ENCODE results near the gene HFE. TPM values are rescaled to one million over a fixed set of nuclear protein-coding genes. Genes with fewer than 3 reads are reported as not detected.
A peak's percentile ranks its signal among the peaks of the same experiment; 100 is the strongest.
"Not testable (repeated sequence)": the region's sequence is repeated elsewhere in the genome, so short reads cannot be mapped to it uniquely, and the experiment has no call there.

Gene HFE
- polyA plus RNA-seq, 1 donor from 2014 or later: 7.2 TPM

GRCh38 chr6:26113570-26113969 is 26.3 kb downstream of the HFE start:
- Mint-ChIP-seq H3K9me3 (no peaks in the 10 kb centered on the region), H3K27me3 (no peaks in the 10 kb centered on the region), H3K27ac (no peak overlapping the region), H3K4me3 (no peak overlapping the region), H3K36me3 (no peaks in the 10 kb centered on the region), H3K4me1 (no peaks in the 10 kb centered on the region)

GRCh38 chr6:26115226-26115625 is 28.0 kb downstream of the HFE start:
- no peak overlapping the region for H3K4me3 Mint-ChIP-seq
- H3K4me1 Mint-ChIP-seq: no peaks in the 10 kb centered on the region
- no peaks in the 10 kb centered on the region for H3K36me3 Mint-ChIP-seq
- no peak overlapping the region for H3K27ac Mint-ChIP-seq
- no peaks in the 10 kb centered on the region for H3K27me3 Mint-ChIP-seq
- no peaks in the 10 kb centered on the region for H3K9me3 Mint-ChIP-seq

GRCh38 chr6:26116267-26116666 is 29.0 kb downstream of the HFE start:
- Mint-ChIP-seq H3K36me3 (peaks cover 2% of the 10 kb centered on the region), H3K27ac (no peak overlapping the region), H3K4me3 (no peak overlapping the region), H3K27me3 (no peaks in the 10 kb centered on the region), H3K9me3 (peaks cover 0 to under 1% (median under 1%) of the 10 kb centered on the region in 3 donors), H3K4me1 (peaks cover under 1 to 4% (median 1%) of the 10 kb centered on the region in 3 donors)

GRCh38 chr6:26118999-26119398 is 31.8 kb downstream of the HFE start:
- Mint-ChIP-seq H3K36me3 (peaks cover 4% of the 10 kb centered on the region), H3K4me1 (peaks cover 7 to 13% (median 8%) of the 10 kb centered on the region in 3 donors), H3K9me3 (peaks cover 3 to 4% (median 4%) of the 10 kb centered on the region in 3 donors), H3K27me3 (no peaks in the 10 kb centered on the region), H3K27ac (no peak overlapping the region), H3K4me3 (no peak overlapping the region)

GRCh38 chr6:26120115-26120514 is 32.9 kb downstream of the HFE start:
- H3K4me1 Mint-ChIP-seq: peaks cover 7 to 13% (median 8%) of the 10 kb centered on the region in 3 donors
- H3K9me3 Mint-ChIP-seq, H3K27me3 Mint-ChIP-seq, H3K27ac Mint-ChIP-seq, H3K4me3 Mint-ChIP-seq, H3K36me3 Mint-ChIP-seq: not testable (repeated sequence)

GRCh38 chr6:26120807-26121140 is 33.5 kb downstream of the HFE start:
- H3K4me3 Mint-ChIP-seq: no peak overlapping the region
- H3K4me1 Mint-ChIP-seq: peaks cover 7 to 13% (median 8%) of the 10 kb centered on the region in 3 donors
- H3K36me3 Mint-ChIP-seq: peaks cover 6% of the 10 kb centered on the region
- peaks cover 3 to 4% (median 4%) of the 10 kb centered on the region in 3 donors for H3K9me3 Mint-ChIP-seq
- H3K27me3 Mint-ChIP-seq: no peaks in the 10 kb centered on the region
- H3K27ac Mint-ChIP-seq: peak overlapping the region in 1 of 3 donors; percentile 74

GRCh38 chr6:26121141-26122004 is 34.1 kb downstream of the HFE start:
- peaks cover 3 to 4% (median 4%) of the 10 kb centered on the region in 3 donors for H3K9me3 Mint-ChIP-seq
- peak overlapping the region in 2 of 4 donors; percentile 14 to 80 for H3K4me3 Mint-ChIP-seq
- H3K4me1 Mint-ChIP-seq: peaks cover 7 to 13% (median 8%) of the 10 kb centered on the region in 3 donors
- peaks cover 6% of the 10 kb centered on the region for H3K36me3 Mint-ChIP-seq
- peak overlapping the region in 2 of 3 donors; percentile 69 to 74 for H3K27ac Mint-ChIP-seq
- H3K27me3 Mint-ChIP-seq: no peaks in the 10 kb centered on the region

GRCh38 chr6:26122005-26122388 is 34.8 kb downstream of the HFE start:
- H3K9me3 Mint-ChIP-seq: peaks cover 3 to 4% (median 4%) of the 10 kb centered on the region in 3 donors
- H3K4me1 Mint-ChIP-seq: peaks cover 12 to 18% (median 14%) of the 10 kb centered on the region in 3 donors
- H3K27me3 Mint-ChIP-seq: no peaks in the 10 kb centered on the region
- H3K36me3 Mint-ChIP-seq: peaks cover 6% of the 10 kb centered on the region
- H3K4me3 Mint-ChIP-seq: peak overlapping the region in 2 of 4 donors; percentile 93 to 97
- peak overlapping the region; percentile 94 to 99 (median 99) for H3K27ac Mint-ChIP-seq

GRCh38 chr6:26122402-26122792 is 35.2 kb downstream of the HFE start:
- H3K9me3 Mint-ChIP-seq: peaks cover 3 to 4% (median 4%) of the 10 kb centered on the region in 3 donors
- H3K27me3 Mint-ChIP-seq: no peaks in the 10 kb centered on the region
- peak overlapping the region; percentile 94 to 99 (median 99) for H3K27ac Mint-ChIP-seq
- peaks cover 16 to 22% (median 18%) of the 10 kb centered on the region in 3 donors for H3K4me1 Mint-ChIP-seq
- peak overlapping the region; percentile 93 to 100 (median 98) for H3K4me3 Mint-ChIP-seq
- peaks cover 6% of the 10 kb centered on the region for H3K36me3 Mint-ChIP-seq

- peak overlapping the region; percentile 94 to 99 (median 99) for H3K27ac Mint-ChIP-seq
- peaks cover 3 to 4% (median 4%) of the 10 kb centered on the region in 3 donors for H3K9me3 Mint-ChIP-seq
- H3K27me3 Mint-ChIP-seq: no peaks in the 10 kb centered on the region
- peaks cover 21 to 24% (median 22%) of the 10 kb centered on the region in 3 donors for H3K4me1 Mint-ChIP-seq
- peak overlapping the region; percentile 93 to 100 (median 98) for H3K4me3 Mint-ChIP-seq
- H3K36me3 Mint-ChIP-seq: peaks cover 6% of the 10 kb centered on the region
Measured at GRCh38 chr6:26122793-26123674, 35.8 kb downstream of the HFE start.

- no peaks in the 10 kb centered on the region for H3K27me3 Mint-ChIP-seq
- H3K4me1 Mint-ChIP-seq: peaks cover 26 to 30% (median 27%) of the 10 kb centered on the region in 3 donors
- H3K9me3 Mint-ChIP-seq: peaks cover 3 to 4% (median 4%) of the 10 kb centered on the region in 3 donors
- H3K36me3 Mint-ChIP-seq: peaks cover 6% of the 10 kb centered on the region
- H3K4me3 Mint-ChIP-seq: peak overlapping the region; percentile 93 to 100 (median 98)
- H3K27ac Mint-ChIP-seq: peak overlapping the region; percentile 94 to 99 (median 99)
Measured at GRCh38 chr6:26123675-26123946, 36.4 kb downstream of the HFE start.

- peaks cover 3 to 4% (median 4%) of the 10 kb centered on the region in 3 donors for H3K9me3 Mint-ChIP-seq
- peaks cover 26 to 31% (median 28%) of the 10 kb centered on the region in 3 donors for H3K4me1 Mint-ChIP-seq
- H3K27me3 Mint-ChIP-seq: no peaks in the 10 kb centered on the region
- peak overlapping the region; percentile 94 to 99 (median 99) for H3K27ac Mint-ChIP-seq
- peak overlapping the region; percentile 93 to 100 (median 98) for H3K4me3 Mint-ChIP-seq
- peaks cover 6% of the 10 kb centered on the region for H3K36me3 Mint-ChIP-seq
Measured at GRCh38 chr6:26123947-26124780, 36.9 kb downstream of the HFE start.

GRCh38 chr6:26124781-26125685 is 37.8 kb downstream of the HFE start:
- Mint-ChIP-seq H3K36me3 (peaks cover 7% of the 10 kb centered on the region), H3K27me3 (no peaks in the 10 kb centered on the region), H3K9me3 (peaks cover 3 to 4% (median 4%) of the 10 kb centered on the region in 3 donors), H3K27ac (peak overlapping the region; percentile 94 to 99 (median 99)), H3K4me1 (peaks cover 26 to 33% (median 31%) of the 10 kb centered on the region in 3 donors), H3K4me3 (peak overlapping the region; percentile 93 to 100 (median 98))

Measured in IgD-negative memory B cell (primary cell).